G401 (cell line): ENCODE results near the gene ZDHHC3. TPM values are rescaled to one million over a fixed set of nuclear protein-coding genes. Genes with fewer than 3 reads are reported as not detected.

Experiments used
- DNase-seq: peaks from one replicate; pipeline ENCODE4 v3.0.0-alpha.2; 2015; ENCODE audit warnings: low spot score
- in situ Hi-C: cut with HindIII; loops from 2 replicates; pipeline ENCODE4 v1.10.0; 2016; ENCODE audit warnings: low sequenced_read_pairs, mixed read lengths
- total RNA-seq: library from RNA; depleted of rRNA; stranded (reverse); fragments of >200 nt; shearing (Covaris generic); gene quantifications from 2 replicates; pipeline ENCODE4 v1.2.3, GENCODE V29; 2014; rRNA removed

The ZDHHC3 gene
- total RNA-seq, 1 experiment from 2014 or later, result 98.2 TPM

DNA sequence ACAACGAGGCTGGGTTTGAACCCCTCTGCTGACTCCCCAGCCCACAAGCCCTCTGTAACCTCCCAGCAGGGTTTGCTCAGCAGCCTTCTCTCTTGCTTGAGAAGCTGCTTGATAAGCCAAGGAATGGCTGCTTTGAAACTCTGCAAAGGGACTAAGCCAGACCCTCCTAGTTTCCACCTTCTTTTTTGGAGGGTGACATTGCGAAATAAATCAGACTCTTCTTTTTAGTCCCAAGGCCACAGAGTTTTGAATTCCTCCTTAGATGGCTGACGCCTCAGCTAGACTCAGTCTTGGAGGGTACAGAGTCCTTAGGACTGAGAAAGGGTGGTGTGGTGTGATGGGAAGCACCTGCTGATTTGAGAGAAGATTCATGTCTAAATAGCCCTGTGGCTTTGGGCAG lies 100.4 kb downstream of the ZDHHC3 start:
- no peak for DNase-seq
- in situ Hi-C loops, result no loop called here

Other genes starting within 250 kb of the ZDHHC3 start
- 0.03 TPM in 1 of 2 replicates, not detected in the other for gene ZNF501, start 246.5 kb downstream of the ZDHHC3 start, total RNA-seq
- 14.5 and 26.8 TPM in 2 replicates for gene KIAA1143, start 214.6 kb downstream of the ZDHHC3 start, total RNA-seq
- 13.5 and 16.0 TPM in 2 replicates for gene KIF15, start 214.4 kb downstream of the ZDHHC3 start, total RNA-seq
- 21.3 and 40.7 TPM in 2 replicates for gene TMEM42, start 114.3 kb downstream of the ZDHHC3 start, total RNA-seq
- gene TGM4, start 101.6 kb downstream of the ZDHHC3 start, total RNA-seq, result not detected in 2 replicates
- gene EXOSC7, start 70 bp upstream of the ZDHHC3 start, total RNA-seq, result 66.9 and 78.1 TPM in 2 replicates
- not detected in 2 replicates for gene CLEC3B, start 50.1 kb upstream of the ZDHHC3 start, total RNA-seq
- not detected in 2 replicates for gene CDCP1, start 170.2 kb upstream of the ZDHHC3 start, total RNA-seq